GM12878 (cell line): ENCODE results near the gene PTCH2. TPM values are rescaled to one million over a fixed set of nuclear protein-coding genes. Genes with fewer than 3 reads are reported as not detected.

Source experiments
- ASH2L ChIP-seq: fragments of 300-600, 200-600 bp; sonication (generic); IDR thresholded peaks from 2 replicates; pipeline ENCODE4 v1.6.1; 2017; ENCODE audit warnings: low read depth, mild to moderate bottlenecking, borderline replicate concordance
- CBFB ChIP-seq: IDR thresholded peaks from 2 replicates; pipeline ENCODE4 v1.6.1; 2016; ENCODE audit warnings: antibody characterized with exemption, low read depth
- LARP7 ChIP-seq: fragments of 450-650 bp; IDR thresholded peaks from 2 replicates; pipeline ENCODE4 v1.6.1; 2017; ENCODE audit warnings: mild to moderate bottlenecking
- MEF2A ChIP-seq: IDR thresholded peaks from 2 replicates; pipeline ENCODE4 v1.6.1; 2011; ENCODE audit warnings: low read depth, mild to moderate bottlenecking, low read length, moderate library complexity; ENCODE audit not compliant: insufficient read depth
- MTA3 ChIP-seq: IDR thresholded peaks from 2 replicates; pipeline ENCODE4 v1.6.1; 2012; ENCODE audit warnings: low read length, inconsistent platforms, borderline replicate concordance
- NR2C2 ChIP-seq: IDR thresholded peaks from 2 replicates; pipeline ENCODE4 v1.6.1; 2011; ENCODE audit warnings: borderline replicate concordance, low read depth; ENCODE audit not compliant: control insufficient read depth, insufficient read length
- RAD51 ChIP-seq: fragments of 450-650 bp; IDR thresholded peaks from 2 replicates; pipeline ENCODE4 v1.6.1; 2016; ENCODE audit warnings: moderate library complexity, mild to moderate bottlenecking, inconsistent platforms
- TCF12 ChIP-seq: IDR thresholded peaks from 2 replicates; pipeline ENCODE4 v1.6.1; 2011; ENCODE audit warnings: low read depth, mild to moderate bottlenecking, low read length
- USF2 ChIP-seq: IDR thresholded peaks from 2 replicates; pipeline ENCODE4 v1.6.1; 2011; ENCODE audit warnings: low read depth, low read length, improper control_type of control experiment, borderline replicate concordance
- YBX1 ChIP-seq: fragments of 450-650 bp; IDR thresholded peaks from 2 replicates; pipeline ENCODE4 v1.6.1; 2016; ENCODE audit warnings: antibody characterized with exemption
- polyA plus RNA-seq, 11 experiments: library from polyadenylated mRNA; depleted of rRNA in 4 of 11; unstranded in 6 of 11; stranded (reverse) in 5 of 11; fragments of >200 nt; fragmentation: Nextera tagmentation in 4 of 11; fragmentation: Illumina TruSeq in 1 of 11; extraction: Ambion mirVana in 4 of 11; extraction: Trizol in 1 of 11; gene quantifications; 1 replicate in 1 of 11; 2 replicates in 10 of 11; pipeline versions ENCODE4 v1.2.1 to v1.2.3, GENCODE V29; 2011 to 2016; ENCODE audit warnings: inconsistent platforms in 2 of 11, missing spikeins in 2 of 11, low read depth in 1 of 11
- total RNA-seq, 4 experiments: library from RNA; depleted of rRNA in 3 of 4; stranded (reverse); fragments of >200 nt in 3 of 4; fragmentation: Illumina TruSeq in 1 of 4; extraction: Trizol in 1 of 4; gene quantifications; 2 replicates each; pipeline versions ENCODE4 v1.2.1 to v1.2.3, GENCODE V29; 2013 to 2021
- TF ChIP-seq, protein P1 (sequence below): IDR thresholded peaks from 2 replicates; pipeline ENCODE4 v1.6.1; 2012; ENCODE audit warnings: low read depth, low read length, improper control_type of control experiment
- TF ChIP-seq, protein P2 (sequence below): fragments of 450-650 bp; formaldehyde crosslinking; IDR thresholded peaks from 2 replicates; pipeline ENCODE4 v1.4.0; 2022; ENCODE audit warnings: mild to moderate bottlenecking, moderate library complexity
- TF ChIP-seq, protein P3 (sequence below): fragments of 450-650 bp; IDR thresholded peaks from 2 replicates; pipeline ENCODE4 v1.6.1; 2017; ENCODE audit warnings: mild to moderate bottlenecking
- TF ChIP-seq, protein P4 (sequence below): IDR thresholded peaks from 2 replicates; pipeline ENCODE4 v1.6.1; 2012; ENCODE audit warnings: improper control_type of control experiment, low read depth, low read length; ENCODE audit not compliant: insufficient replicate concordance
- TF ChIP-seq, protein P5 (sequence below): IDR thresholded peaks from 2 replicates; pipeline ENCODE4 v1.6.1; 2012; ENCODE audit warnings: low read depth, low read length, improper control_type of control experiment

Gene PTCH2
- total and polyA plus RNA-seq, 10 of the 15 experiments (the other 5 are each of a cell fraction or from before 2014, with no cell fraction given): 0.03 to 8.4 (median 0.10) TPM

DNA sequence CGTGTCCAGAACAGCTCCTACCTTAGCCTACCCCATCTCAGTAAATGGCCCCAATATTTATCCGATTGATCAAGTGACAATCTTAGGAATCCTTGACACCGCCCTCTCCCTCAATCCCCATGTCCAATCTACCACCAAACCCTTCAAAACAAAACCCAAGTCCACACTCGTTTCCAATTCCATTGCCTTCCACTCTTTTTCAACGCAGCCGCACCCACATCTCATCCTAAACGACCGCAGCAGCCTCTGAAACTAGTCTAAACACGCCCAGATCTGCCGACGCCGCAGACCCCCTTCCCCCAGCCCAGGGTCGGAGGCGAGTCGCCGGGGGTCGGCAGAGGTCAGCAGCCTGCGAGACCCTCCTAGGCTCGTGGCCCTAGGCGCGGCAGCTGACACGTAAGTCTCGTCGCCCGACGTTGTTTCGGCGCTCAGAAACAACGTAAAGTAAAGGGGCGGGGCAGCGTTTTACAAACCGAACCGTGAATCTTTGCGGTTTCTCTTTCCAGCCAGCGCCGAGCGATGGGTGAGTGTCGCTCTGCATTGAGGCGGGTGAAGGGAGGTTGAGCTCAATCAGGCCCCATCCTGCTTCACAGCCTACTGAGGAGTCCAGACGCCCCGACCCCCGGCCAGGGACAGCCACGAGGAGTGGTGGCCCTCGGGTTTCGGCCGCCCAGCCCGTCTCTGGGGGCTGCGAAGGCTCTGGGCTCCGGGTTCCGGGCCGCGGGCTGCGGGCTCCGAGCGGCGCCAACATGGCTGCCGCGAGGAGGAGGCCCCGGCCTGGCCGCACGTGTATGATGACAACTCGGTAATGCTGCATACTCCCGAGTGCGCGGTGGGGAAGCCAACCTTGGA lies 67.7 kb downstream of the PTCH2 start, which contains the start of gene RPS8 (continued):
- TF ChIP-seq, protein P1, sequence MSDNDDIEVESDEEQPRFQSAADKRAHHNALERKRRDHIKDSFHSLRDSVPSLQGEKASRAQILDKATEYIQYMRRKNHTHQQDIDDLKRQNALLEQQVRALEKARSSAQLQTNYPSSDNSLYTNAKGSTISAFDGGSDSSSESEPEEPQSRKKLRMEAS: peak; percentile 95
- TF ChIP-seq MTA3 (no peak), LARP7 (peak; percentile 84), CBFB (peak; percentile 100), RAD51 (peak; percentile 45; the same call in 1 of the 2 replicates), YBX1 (peak; percentile 44; the same call in 1 of the 2 replicates), NR2C2 (no peak), USF2 (no peak), ASH2L (no peak; the same call in none of the 2 replicates), TCF12 (0 out of 2 replicates have a peak, but pooled peaks have one; percentile 52), MEF2A (0 out of 2 replicates have a peak, but pooled peaks have one; percentile 41)
- TF ChIP-seq, protein P2, sequence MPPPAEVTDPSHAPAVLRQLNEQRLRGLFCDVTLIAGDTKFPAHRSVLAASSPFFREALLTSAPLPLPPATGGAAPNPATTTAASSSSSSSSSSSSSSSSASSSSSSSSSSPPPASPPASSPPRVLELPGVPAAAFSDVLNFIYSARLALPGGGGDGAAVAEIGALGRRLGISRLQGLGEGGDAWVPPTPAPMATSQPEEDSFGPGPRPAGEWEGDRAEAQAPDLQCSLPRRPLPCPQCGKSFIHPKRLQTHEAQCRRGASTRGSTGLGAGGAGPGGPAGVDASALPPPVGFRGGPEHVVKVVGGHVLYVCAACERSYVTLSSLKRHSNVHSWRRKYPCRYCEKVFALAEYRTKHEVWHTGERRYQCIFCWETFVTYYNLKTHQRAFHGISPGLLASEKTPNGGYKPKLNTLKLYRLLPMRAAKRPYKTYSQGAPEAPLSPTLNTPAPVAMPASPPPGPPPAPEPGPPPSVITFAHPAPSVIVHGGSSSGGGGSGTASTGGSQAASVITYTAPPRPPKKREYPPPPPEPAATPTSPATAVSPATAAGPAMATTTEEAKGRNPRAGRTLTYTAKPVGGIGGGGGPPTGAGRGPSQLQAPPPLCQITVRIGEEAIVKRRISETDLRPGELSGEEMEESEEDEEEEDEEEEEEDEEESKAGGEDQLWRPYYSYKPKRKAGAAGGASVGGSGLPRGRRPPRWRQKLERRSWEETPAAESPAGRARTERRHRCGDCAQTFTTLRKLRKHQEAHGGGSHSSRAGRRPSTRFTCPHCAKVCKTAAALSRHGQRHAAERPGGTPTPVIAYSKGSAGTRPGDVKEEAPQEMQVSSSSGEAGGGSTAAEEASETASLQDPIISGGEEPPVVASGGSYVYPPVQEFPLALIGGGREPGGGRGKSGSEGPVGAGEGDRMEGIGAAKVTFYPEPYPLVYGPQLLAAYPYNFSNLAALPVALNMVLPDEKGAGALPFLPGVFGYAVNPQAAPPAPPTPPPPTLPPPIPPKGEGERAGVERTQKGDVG: no peak
- TF ChIP-seq, protein P3, sequence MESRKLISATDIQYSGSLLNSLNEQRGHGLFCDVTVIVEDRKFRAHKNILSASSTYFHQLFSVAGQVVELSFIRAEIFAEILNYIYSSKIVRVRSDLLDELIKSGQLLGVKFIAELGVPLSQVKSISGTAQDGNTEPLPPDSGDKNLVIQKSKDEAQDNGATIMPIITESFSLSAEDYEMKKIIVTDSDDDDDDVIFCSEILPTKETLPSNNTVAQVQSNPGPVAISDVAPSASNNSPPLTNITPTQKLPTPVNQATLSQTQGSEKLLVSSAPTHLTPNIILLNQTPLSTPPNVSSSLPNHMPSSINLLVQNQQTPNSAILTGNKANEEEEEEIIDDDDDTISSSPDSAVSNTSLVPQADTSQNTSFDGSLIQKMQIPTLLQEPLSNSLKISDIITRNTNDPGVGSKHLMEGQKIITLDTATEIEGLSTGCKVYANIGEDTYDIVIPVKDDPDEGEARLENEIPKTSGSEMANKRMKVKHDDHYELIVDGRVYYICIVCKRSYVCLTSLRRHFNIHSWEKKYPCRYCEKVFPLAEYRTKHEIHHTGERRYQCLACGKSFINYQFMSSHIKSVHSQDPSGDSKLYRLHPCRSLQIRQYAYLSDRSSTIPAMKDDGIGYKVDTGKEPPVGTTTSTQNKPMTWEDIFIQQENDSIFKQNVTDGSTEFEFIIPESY: no peak
- TF ChIP-seq, protein P4, sequence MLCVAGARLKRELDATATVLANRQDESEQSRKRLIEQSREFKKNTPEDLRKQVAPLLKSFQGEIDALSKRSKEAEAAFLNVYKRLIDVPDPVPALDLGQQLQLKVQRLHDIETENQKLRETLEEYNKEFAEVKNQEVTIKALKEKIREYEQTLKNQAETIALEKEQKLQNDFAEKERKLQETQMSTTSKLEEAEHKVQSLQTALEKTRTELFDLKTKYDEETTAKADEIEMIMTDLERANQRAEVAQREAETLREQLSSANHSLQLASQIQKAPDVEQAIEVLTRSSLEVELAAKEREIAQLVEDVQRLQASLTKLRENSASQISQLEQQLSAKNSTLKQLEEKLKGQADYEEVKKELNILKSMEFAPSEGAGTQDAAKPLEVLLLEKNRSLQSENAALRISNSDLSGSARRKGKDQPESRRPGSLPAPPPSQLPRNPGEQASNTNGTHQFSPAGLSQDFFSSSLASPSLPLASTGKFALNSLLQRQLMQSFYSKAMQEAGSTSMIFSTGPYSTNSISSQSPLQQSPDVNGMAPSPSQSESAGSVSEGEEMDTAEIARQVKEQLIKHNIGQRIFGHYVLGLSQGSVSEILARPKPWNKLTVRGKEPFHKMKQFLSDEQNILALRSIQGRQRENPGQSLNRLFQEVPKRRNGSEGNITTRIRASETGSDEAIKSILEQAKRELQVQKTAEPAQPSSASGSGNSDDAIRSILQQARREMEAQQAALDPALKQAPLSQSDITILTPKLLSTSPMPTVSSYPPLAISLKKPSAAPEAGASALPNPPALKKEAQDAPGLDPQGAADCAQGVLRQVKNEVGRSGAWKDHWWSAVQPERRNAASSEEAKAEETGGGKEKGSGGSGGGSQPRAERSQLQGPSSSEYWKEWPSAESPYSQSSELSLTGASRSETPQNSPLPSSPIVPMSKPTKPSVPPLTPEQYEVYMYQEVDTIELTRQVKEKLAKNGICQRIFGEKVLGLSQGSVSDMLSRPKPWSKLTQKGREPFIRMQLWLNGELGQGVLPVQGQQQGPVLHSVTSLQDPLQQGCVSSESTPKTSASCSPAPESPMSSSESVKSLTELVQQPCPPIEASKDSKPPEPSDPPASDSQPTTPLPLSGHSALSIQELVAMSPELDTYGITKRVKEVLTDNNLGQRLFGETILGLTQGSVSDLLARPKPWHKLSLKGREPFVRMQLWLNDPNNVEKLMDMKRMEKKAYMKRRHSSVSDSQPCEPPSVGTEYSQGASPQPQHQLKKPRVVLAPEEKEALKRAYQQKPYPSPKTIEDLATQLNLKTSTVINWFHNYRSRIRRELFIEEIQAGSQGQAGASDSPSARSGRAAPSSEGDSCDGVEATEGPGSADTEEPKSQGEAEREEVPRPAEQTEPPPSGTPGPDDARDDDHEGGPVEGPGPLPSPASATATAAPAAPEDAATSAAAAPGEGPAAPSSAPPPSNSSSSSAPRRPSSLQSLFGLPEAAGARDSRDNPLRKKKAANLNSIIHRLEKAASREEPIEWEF: no peak
- TF ChIP-seq, protein P5, sequence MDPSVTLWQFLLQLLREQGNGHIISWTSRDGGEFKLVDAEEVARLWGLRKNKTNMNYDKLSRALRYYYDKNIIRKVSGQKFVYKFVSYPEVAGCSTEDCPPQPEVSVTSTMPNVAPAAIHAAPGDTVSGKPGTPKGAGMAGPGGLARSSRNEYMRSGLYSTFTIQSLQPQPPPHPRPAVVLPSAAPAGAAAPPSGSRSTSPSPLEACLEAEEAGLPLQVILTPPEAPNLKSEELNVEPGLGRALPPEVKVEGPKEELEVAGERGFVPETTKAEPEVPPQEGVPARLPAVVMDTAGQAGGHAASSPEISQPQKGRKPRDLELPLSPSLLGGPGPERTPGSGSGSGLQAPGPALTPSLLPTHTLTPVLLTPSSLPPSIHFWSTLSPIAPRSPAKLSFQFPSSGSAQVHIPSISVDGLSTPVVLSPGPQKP: 0 out of 2 replicates have a peak, but pooled peaks have one; percentile 37
